Cardiac muscle cell (in vitro differentiated cells and primary cell): ENCODE results near the gene TP73. TPM values are rescaled to one million over a fixed set of nuclear protein-coding genes. Genes with fewer than 3 reads are reported as not detected.
A peak's percentile ranks its signal among the peaks of the same experiment; 100 is the strongest.

Source experiments
- DNase-seq, 2 donors: peaks; one replicate each; pipeline versions ENCODE4 v3.0.0 to v3.0.0-alpha.2; 2010 to 2017; ENCODE audit warnings: low read depth in 1 of 2, low spot score in 1 of 2
- H3K27ac ChIP-seq: fragments of 200-600 bp; sonication (generic); 2 replicates; pipeline ENCODE4 v1.5.1; 2016
- H3K27me3 ChIP-seq: fragments of 200-600 bp; sonication (generic); 2 replicates; pipeline ENCODE4 v1.6.0; 2016; ENCODE audit warnings: control low read depth
- H3K36me3 ChIP-seq: fragments of 200-600 bp; sonication (generic); 2 replicates; pipeline ENCODE4 v1.5.1; 2016; ENCODE audit warnings: control low read depth
- H3K4me1 ChIP-seq: fragments of 200-600 bp; sonication (generic); 2 replicates; pipeline ENCODE4 v1.8.1; 2017; ENCODE audit warnings: low read depth, mild to moderate bottlenecking, mixed run types
- H3K4me3 ChIP-seq: fragments of 200-600 bp; sonication (generic); 2 replicates; pipeline ENCODE4 v1.5.1; 2016; ENCODE audit warnings: mild to moderate bottlenecking
- H3K9me3 ChIP-seq: fragments of 200-600 bp; sonication (generic); 2 replicates; pipeline ENCODE4 v1.5.1; 2017; ENCODE audit warnings: low read depth, mild to moderate bottlenecking, control low read depth
- CTCF ChIP-seq: IDR thresholded peaks from 2 replicates; pipeline ENCODE4 v1.5.1; 2012; ENCODE audit warnings: low read depth, mild to moderate bottlenecking, low read length
- polyA plus RNA-seq: library from polyadenylated mRNA; unstranded; fragments of >200 nt; fragmentation: Nextera tagmentation; extraction: Ambion mirVana; gene quantifications from 2 replicates; pipeline ENCODE4 v1.2.1, GENCODE V29; 2016
- total RNA-seq: library from RNA; depleted of rRNA; stranded (reverse); fragments of >200 nt; gene quantifications from 2 replicates; pipeline ENCODE4 v1.2.3, GENCODE V29; 2016

TP73 gene
- total and polyA plus RNA-seq, 2 experiments from 2014 or later, result 0.87 TPM; not detected in 1

- Histone ChIP-seq H3K4me3 (no peak overlapping the region), H3K27ac (no peak overlapping the region), H3K36me3 (no peaks in the 10 kb centered on the region), H3K4me1 (no peaks in the 10 kb centered on the region), H3K27me3 (no peaks in the 10 kb centered on the region), H3K9me3 (no peaks in the 10 kb centered on the region)
- TF ChIP-seq CTCF, result no peak
- DNase-seq, result no peak
Measured at GRCh38 chr1:3700631-3701030, 48.3 kb downstream of the TP73 start.

- H3K27ac ChIP-seq, result no peak overlapping the region
Measured at GRCh38 chr1:3702528-3702927, 50.2 kb downstream of the TP73 start.

GRCh38 chr1:3702990-3703728 lies 50.8 kb downstream of the TP73 start:
- no peaks in the 10 kb centered on the region for H3K36me3 ChIP-seq
- H3K4me3 ChIP-seq, result no peak overlapping the region
- H3K27ac ChIP-seq, result no peak overlapping the region
- TF ChIP-seq CTCF, result no peak
- H3K4me1 ChIP-seq, result no peaks in the 10 kb centered on the region
- peak in 1 of 2 donors; percentile 63 for DNase-seq
- no peaks in the 10 kb centered on the region for H3K27me3 ChIP-seq
- no peaks in the 10 kb centered on the region for H3K9me3 ChIP-seq

More at GRCh38 chr1:3702528-3702927, 50.2 kb downstream of the TP73 start:
- no peak overlapping the region for H3K4me3 ChIP-seq
- H3K9me3 ChIP-seq, result no peaks in the 10 kb centered on the region
- H3K27me3 ChIP-seq, result no peaks in the 10 kb centered on the region
- no peaks in the 10 kb centered on the region for H3K4me1 ChIP-seq
- no peaks in the 10 kb centered on the region for H3K36me3 ChIP-seq
- no peak for TF ChIP-seq CTCF
- no peak for DNase-seq

GRCh38 chr1:3703786-3704371 lies 51.6 kb downstream of the TP73 start:
- DNase-seq, result no peak
- no peaks in the 10 kb centered on the region for H3K9me3 ChIP-seq
- H3K4me3 ChIP-seq, result no peak overlapping the region
- no peaks in the 10 kb centered on the region for H3K4me1 ChIP-seq
- TF ChIP-seq CTCF, result no peak
- H3K36me3 ChIP-seq, result no peaks in the 10 kb centered on the region
- no peak overlapping the region for H3K27ac ChIP-seq
- H3K27me3 ChIP-seq, result peaks cover 1% of the 10 kb centered on the region

GRCh38 chr1:3705341-3705950 lies 53.1 kb downstream of the TP73 start:
- H3K9me3 ChIP-seq, result no peaks in the 10 kb centered on the region
- DNase-seq, result no peak
- no peaks in the 10 kb centered on the region for H3K4me1 ChIP-seq
- no peak for TF ChIP-seq CTCF
- no peak overlapping the region for H3K27ac ChIP-seq
- no peaks in the 10 kb centered on the region for H3K36me3 ChIP-seq
- no peak overlapping the region for H3K4me3 ChIP-seq
- H3K27me3 ChIP-seq, result peaks cover 9% of the 10 kb centered on the region
